ENCODE results near the gene ATXN1.
"Not testable (repeated sequence)": the region's sequence is repeated elsewhere in the genome, so short reads cannot be mapped to it uniquely, and the experiment has no call there.

ATXN1 gene

DNA sequence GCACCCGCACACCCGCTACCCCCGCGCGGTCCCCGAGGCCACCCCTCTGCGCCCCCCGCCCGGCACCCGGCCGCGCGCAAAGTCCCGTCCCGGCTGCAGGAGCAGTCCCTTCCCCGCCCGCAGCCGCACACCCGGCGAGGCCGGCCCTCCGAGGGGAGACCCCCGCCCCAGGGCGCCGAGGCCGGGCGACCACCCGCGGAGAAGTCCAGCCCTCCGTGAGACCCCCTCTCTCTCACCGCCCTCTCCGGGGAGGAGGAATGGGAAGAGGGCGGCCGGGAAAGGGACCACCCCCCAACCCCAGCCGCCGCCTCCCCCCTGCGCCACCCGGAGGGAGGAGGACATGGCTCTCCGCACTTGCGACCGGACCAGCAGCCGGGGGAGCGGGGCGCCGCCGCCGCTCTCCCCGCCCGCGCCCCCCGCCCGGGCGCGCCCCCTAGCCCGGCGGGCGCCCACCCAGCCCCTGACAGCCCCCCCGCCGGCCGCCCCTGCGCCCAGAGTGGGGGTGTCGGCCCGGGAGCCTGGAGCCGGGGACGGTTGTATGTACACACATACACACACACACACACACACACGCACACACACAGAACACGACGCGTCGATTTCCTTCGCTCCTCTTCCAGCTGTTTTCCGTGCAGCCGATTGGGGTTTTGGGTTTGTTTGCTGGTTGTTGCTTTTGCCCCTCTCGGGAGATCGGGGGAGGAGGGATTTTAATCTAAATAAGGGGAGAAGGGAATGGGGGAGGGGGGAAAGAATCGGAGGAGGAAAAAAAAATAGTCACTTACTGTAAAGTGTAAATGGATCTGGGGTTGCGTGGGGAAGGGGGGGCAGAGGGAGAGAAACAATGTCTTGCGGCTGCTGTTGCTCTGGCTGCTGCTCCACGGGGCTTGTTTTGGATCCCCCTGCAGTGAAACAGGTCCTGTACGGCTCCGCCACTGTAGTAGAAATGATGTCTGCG, at the start of gene ATXN1:
Gene ATXN1 (minus strand): TSS at position 945 of the 955 bp plus-strand sequence.
- FAIRE-seq: no peak

DNA sequence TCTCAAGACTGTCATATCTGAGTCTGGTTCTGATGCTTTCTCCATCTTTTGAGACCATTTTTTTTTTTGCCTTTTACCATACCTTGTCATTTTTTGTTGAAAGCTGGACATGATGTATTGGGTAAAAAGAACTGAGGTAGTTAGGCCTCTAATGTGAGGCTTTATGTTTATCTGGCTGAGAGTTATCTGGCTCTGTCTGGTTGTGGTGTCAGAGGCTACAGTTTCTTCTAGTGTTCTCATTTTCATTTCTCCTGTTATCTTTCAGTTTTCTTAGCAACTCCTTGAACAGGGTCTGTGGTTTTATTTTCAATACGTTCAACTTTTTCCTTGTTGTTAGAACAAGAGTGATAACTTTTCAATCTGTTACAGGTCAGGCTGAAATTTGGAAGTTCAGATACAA, 49.2 kb upstream of the ATXN1 start:
- FAIRE-seq: no peak

DNA sequence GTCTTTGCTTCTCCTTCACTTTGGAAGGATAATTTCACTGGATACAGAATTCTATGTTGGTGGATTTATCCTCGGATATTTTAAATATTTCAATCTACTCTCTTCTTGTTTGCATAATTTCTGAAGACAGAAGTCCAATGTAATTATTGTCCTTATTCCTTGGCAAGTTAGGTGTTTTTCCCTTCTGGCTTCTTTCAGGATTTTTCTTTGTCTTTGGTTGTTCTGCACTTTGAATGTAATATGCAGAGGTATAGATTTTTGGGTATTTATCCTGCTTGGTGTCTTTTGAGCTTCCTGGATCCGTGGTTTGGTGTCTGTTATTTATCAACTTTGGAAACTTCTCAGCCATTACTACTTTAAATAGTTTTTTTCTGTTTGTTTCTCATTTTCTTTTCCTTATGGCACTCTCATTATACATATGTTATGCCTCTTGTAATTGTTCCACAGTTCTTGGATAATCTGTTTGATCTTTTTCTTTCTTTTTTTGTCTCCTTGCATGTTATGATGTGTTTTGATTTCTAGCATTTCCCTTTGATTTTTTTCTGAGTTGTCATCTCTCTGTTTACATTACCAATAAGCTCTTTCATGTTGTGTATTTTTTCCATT, 48.6 kb upstream of the ATXN1 start:
- no peak for FAIRE-seq

DNA sequence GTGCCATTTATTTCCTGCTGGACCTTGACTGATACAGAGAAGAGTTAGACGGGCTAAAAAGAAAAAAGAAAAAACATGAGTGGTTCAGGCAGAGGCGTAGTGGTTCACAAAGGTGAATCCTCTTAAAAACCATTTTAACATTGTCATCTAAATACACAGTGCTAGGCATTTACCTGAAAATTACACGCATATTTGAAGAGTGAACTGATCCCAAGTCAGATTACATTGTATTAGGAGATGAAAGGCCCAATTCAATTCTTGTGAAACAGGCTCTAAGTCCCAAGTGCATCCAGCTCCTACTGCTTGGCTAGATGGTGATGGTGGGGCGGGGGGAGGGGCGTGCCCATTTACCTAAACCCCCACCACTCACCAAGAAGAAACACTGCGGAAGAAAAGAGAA, 46.7 kb upstream of the ATXN1 start:
- no peak for FAIRE-seq

DNA sequence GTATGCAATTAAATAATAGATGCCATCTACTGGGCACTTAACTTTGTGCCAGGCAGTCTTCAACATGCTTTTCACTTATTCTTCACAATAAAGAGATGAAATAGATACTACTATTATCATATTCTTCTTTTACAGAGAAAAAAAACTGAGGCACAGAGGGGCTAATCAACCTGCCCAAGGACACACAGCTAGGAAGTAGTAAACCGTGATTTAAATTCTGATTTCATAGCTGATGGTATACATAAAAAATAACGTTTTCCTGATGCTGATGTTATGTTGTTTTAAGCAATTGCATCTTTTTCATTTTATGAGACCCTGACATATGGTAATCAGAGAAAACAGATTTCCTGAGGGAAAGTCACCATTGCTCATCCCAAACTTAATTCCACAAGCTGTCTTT, 45.1 kb upstream of the ATXN1 start:
- no peak for FAIRE-seq

DNA sequence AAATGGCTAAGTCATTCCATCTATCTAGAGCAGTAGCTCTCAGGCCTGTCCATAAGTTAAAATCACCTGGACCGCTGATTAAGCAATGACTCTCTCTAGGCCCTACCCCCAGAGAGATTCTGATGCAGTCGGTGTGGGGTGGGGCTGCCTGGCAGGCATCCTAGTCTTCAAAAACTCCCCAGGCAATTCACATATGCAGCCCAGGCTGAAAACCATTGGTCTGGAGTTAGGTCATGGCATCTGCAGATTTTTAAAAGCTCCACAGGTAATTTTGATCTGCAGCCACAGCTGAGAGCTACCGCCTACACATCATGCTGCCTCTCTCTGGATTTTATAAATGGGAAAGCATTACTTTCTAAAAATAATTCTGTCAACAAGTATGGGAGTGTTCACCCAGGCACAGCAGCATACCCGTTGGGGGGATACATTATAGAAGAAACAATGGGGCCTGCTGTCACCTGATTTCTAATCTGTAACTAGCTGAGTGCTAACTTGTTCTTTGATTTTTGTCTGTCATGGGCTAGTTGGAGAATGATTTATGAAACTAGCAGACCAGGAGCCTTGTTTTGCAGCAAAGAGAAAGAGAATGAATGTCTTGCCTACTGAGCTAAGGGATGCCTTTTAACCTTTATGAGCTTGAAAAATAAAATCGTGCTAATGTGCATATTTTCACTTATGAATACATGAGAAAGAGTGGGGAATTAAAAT, 44.1 kb upstream of the ATXN1 start:
- no peak for FAIRE-seq

DNA sequence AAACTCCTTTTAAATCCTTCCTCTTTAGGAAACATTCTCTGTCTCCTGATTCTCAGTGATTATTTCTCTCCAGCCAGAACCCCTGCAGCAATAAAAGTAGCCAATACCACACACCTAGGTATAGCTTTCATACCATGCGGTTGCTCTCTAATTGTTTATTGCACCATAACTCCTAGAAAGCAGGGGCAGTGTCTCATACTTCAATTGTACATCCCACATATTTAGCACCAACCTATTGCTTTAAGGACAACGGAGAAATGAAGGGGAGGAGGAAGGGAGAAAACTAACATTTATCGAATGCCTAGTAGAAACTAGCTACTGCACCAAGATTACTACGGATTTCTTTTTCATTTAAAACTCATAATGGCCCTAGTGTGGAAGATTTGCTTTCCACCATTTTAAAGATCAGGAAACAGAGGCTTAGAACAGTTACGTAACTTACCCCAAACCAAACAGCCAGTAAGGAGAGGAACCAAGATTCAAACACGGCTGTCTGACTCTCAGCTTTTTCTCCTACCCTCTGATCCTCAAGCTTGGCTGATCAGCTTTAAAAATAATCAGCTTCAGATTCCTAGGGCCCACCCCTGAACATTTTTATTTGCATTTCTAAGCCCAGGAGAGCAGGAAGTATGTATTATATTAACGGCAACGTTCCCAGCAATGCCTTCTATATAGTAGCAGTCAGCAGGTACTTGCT, 43.4 kb upstream of the ATXN1 start:
- no peak for FAIRE-seq

DNA sequence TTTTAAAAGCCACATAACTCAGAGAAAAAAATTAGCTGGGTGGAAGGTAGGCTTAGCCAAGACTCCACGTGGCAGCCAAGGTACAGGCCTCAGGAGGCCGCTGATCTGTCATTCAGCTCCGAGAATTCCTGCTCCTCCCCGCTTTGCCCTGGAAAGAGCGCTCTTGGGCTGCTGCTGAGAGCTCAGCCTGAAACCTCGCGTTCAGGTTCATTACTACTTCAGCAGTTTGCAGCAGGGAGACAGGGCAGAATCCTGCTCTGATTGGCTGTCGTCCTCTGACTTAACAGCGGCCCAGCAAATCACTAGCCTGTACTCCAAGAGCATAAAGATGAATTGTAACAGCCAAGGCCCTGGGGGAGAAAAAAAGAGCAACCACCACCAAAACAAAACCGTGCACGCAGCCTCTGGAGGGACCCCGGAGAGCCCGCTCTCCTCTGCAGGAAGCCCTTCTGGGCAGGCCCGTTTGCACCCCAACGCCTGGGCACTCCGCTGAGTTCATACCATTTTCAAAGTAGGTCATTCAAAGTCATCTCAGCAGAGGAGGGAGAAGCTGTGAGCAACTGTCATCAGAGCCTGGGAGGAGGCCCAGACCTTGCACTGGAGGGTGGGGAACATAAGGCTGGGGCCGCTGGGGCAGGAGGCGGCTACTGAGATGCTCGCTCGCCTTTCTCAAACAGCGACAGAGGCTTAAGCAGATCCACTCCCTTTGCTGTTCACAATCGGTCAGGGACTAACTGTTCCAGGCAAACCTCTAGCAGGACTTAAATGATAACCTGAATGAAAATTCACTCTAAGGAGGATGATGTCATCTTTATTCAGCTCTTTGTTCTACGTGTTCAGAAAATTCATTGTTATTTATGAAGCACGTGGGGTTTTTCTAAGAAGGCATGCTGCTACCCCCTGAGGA, 42.3 kb upstream of the ATXN1 start:
- FAIRE-seq: no peak

DNA sequence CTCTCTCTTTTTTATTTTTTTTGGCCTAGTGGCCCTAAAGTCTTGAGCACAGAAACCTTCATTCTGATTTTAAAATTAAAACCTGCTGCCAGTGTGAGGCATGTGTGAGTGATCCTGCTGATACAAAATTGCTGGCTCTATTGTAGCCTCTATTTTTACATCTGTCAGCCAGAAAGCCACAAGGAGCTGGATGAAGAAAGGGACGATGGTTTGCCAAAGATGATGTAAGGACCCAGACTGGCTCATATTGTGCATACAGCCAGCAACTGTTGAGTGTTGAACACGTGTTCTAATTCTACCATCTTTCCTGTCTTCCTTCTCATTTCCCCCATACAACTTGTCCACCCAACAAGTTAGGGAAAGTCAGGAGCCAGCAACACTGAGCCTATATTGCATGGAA, 40.8 kb upstream of the ATXN1 start:
- FAIRE-seq: no peak

DNA sequence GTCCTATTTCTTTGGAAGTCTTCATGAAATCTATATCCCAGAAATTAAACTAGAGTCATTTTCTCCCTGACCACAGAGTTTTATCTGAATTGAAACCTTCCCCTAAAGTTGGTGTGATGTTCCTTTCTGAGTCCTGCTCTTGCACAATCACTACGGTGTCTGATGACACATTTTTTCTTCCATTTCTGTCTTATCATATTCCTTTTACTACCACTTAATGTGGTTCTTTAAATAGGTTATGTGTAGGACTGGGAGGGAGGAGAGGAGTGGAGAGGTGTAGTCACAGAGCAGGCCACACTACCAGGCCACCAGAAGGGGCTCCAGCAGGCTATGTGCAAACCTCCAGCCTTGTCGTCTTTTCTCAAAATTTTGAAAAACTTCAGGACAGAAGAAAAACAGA, 39.7 kb upstream of the ATXN1 start:
- FAIRE-seq: no peak

DNA sequence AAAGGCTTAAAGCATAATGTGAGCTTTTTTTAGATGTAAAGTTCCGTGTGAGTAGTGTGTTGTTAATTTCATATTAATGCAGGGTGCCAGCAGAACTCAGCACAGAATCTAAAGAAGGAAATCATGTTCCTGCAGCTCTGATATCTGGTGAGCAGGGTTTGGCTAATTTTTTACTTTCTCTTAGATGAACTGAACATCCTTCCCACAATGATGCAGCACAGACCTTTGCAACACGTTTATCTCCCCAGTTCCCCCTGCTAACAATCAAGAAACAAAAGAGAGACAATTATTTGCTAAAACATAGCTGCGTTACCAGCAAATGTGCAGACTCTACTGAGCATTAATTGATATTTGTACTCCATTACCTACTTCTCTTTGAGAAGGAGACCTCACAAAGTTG, 39.1 kb upstream of the ATXN1 start:
- no peak for FAIRE-seq

DNA sequence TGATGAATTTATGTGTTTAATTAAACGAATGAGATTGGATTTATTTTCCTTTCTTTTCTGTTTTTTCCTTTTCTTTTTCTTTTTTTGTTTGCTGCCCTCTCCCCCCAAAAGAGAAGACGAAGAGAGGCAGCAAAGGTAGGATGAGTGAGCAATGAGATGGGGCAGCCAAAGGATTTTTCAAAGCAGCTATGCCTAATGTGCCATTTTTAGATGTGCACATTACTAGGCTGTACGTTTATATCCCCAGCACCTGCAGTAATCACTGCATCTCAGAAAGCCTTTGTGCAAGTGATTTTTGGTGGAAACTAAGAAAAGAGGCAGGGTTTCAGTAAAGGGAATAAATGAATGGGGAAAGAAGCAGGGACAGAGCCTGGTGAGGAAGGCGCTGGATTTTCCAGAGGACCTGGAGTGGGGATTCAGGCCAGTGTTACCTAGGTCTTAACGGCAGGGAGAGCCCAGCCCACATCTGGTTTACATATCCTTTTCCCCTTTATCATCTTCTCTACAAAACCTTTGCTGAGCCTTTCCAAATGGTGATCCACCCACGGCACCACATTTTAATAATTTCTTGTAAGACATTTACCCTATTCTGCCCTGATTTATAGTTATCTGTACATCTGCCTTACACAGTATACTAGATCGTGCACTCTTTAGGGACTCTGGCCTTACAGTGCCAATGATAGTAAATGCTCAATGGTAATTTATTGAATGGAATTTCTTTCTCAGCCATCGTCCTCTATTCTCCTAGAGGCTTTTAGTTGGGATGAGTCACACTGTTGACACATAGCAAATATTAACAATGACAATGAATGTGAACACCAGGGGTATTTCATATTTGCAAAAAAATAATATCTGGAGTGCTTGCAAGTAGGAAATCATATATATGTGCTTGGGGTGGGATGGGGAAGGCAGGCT, 38.3 kb upstream of the ATXN1 start:
- no peak for FAIRE-seq

DNA sequence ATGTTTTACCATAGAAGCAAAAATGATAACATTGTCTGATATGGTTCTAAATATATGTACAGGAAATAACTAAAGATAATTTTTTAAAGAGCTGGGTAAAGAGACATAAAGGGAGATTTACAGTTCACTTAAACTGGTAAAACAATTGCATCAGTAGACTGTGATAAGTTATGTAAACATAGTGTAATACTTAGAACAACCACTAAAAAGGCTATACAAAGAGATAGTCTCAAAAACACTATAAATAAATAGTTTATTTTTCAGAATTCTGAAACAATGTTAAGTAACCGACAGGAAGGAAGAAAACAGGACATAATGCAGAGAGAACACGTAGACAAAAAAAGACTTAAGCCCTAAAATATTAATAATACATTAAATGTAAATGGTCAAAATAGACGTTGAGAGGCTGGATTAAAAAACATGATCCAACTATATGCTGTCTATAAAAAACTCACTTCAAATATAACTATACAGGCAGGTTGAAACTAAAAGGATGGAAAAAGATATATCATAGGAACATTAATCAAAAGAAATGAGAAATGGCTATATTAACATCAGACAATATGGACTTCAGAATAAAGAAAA, 32.7 kb upstream of the ATXN1 start:
- FAIRE-seq: no peak

DNA sequence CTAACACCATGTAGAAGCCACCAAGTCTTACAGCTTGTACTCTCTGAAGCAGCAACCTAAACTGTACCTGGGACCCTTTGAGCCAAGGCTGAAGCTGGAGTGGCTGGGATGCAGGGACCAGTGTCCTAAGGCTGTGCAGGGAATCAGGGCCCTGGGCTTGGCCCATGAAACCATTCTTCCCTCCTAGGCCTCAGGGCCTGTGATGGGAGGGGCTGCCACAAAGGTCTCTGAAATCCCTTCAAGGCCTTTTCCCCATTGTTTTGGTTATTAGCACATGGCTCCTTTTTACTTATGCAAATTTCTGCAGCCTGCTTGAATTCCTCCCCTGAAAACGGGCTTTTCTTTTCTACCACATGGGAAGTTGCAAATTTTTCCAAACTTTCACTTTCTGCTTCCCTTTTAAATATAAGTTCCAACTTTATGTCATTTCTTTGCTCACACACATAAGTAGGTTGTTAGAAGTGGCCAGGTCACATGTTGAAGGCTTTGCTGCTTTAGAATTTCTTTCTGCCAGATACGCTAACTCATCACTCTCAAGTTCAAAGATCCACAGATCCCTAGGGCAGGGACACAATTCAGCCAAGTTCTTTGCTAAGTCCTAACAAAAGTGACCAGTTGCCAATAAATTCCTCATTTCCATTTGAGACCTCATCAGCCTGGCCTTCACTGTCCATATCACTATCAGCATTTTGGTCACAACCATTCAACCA, 28.2 kb upstream of the ATXN1 start:
- no peak for FAIRE-seq

DNA sequence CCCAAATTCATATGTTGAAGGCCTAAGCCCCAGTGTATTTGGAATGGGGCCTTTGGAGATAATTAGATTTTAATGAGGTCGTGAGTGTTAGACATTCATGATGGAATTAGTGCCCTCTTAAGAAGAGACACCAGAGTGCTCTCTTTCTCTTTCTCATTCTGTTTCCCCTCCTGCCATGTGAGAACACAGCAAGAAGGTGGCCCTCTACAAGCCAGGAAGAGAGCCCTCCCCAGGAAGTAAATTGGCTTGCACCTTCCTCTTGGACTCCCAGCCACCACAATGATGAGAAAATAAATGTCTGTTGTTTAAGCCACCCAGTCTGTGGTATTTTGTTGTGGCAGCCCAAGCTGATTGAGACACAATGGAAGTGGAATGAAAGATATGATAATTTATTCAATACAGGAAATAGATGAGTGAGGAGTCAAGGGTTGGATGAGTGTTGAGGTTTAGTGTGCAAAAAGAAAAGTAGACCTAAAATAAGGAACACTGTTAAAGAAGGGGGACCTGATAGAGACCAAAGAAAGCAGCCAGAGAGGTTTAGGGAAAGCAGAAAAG, 25.9 kb upstream of the ATXN1 start:
- no peak for FAIRE-seq

DNA sequence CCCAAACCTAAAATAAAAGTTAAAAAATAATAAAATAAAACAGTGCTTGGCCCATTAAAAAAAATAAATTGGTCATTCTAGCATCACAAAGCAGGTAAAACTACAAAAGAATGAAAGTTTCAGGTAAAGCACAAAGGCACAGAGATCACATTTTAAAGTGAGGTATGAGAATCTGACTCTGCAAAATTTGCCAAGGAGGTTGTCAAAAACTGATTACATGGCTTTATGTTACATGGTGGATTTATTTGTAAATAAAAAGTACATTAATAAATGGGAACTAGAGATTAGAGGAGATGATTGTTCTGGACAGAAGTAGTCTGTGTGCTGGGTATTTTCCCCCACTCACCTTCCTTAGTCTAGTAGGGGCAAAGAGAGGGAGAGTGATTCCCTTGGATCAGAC, 24.2 kb upstream of the ATXN1 start:
- FAIRE-seq: no peak

DNA sequence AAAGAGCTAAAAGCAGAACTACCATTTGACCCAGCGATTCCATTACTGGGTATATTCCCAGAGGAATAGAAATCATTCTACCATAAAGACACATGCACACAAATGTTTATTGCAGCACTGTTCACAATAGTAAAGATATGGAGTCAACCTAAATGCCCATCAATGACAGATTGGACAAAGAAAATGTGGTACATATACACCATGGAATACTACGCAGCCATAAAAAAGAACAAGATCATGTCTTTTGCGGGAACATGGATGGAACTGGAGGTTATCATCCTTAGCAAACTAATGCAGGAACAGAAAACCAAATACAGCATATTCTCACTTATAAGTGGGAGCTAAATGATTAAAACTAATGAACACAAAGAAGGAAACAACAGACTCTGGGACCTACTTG, 23.7 kb upstream of the ATXN1 start:
- not testable (repeated sequence) for FAIRE-seq

DNA sequence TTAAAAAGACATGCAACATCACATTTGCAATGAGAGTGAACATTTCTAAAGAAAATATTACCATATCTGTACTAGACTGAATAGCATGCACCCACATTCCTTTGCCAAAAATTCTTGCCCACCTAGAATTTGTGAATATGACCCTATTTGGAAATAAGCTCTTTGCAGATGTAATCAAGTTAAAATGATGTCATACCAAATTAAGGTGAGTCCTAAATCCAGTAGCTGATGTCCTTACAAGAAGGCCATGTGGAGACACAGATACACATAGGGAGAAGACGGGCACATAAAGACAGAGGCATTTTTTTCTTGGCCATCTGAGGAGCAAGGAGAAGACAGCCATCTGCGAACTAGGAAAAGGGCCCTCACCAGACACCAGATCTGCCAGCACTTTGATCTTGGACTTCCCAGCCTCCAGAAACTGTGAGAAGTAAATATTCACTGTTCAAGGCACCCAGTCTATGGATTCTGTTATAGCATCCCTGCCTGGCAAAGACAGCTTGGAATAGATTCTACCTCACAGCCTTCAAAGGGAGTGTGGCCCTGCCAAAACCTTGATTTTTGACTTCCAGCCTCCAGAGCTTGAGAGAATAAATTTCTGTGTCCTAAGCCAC, 22.8 kb upstream of the ATXN1 start:
- no peak for FAIRE-seq

DNA sequence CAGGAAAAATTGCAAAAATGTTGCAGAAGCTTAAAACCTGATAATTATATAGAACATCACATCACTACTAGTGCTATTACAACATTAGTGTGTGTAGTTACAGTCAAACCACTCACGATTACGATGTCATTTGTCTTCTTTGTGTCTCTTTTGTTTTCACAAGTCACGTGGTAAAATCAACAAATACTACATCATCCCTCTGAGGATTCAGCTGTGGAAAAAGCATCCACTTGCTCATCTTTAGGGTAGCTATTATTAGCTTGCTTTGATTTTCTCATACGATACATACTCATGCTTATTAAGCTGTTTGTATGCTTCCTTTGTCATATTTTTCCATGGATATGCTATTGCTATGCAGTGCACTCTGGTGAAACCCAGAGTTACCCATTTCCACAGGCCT, 22.2 kb upstream of the ATXN1 start:
- FAIRE-seq: no peak
